Prostate gland (tissue), 2 donors: Measurements from ENCODE around the gene GALNT4. TPM values are rescaled to one million over a fixed set of nuclear protein-coding genes. Genes with fewer than 3 reads are reported as not detected.

Experiments used
- DNase-seq: peaks from one replicate; pipeline ENCODE4 v3.0.0-alpha.2; 2019; ENCODE audit warnings: low spot score
- H3K27ac ChIP-seq, 2 donors: fragments of 200-600 bp; sonication (generic); 2 replicates each; pipeline ENCODE4 v1.5.1; 2017 to 2019
- H3K27me3 ChIP-seq: fragments of 200-600 bp; sonication (generic); replicated peaks from 2 replicates; pipeline ENCODE4 v1.5.1; 2019; ENCODE audit not compliant: insufficient read depth
- H3K36me3 ChIP-seq, 2 donors: fragments of 200-600 bp; sonication (generic); 1 replicate in 1 of 2; 2 replicates in 1 of 2; pipeline versions ENCODE4 v1.5.1 to v1.8.1; 2017 to 2019
- H3K4me1 ChIP-seq: fragments of 200-600 bp; sonication (generic); replicated peaks from 2 replicates; pipeline ENCODE4 v1.5.1; 2019
- H3K4me3 ChIP-seq, 2 donors: fragments of 200-600 bp; sonication (generic); 2 replicates each; pipeline ENCODE4 v1.5.1; 2017 to 2019
- H3K9me3 ChIP-seq: fragments of 200-600 bp; sonication (generic); 2 replicates; pipeline ENCODE4 v1.5.1; 2017
- POLR2A ChIP-seq: fragments of 450-650 bp; IDR thresholded peaks from one replicate; pipeline ENCODE4 v1.6.1; 2016; ENCODE audit warnings: antibody characterized with exemption, mild to moderate bottlenecking
- POLR2AphosphoS5 ChIP-seq: sonication (generic); formaldehyde crosslinking; IDR thresholded peaks from one replicate; pipeline ENCODE4 v1.6.1; 2017; ENCODE audit warnings: antibody characterized with exemption
- WGBS: methylation state at CpG from one replicate; pipeline ENCODE4 v1.1.5; 2018; 5-methylcytosine and 5-hydroxymethylcytosine counted together
- intact Hi-C: fragments of 100-400 bp; cut with DNase I; formaldehyde crosslinking; loops from one replicate; pipeline ENCODE4 v1.14.2; 2022
- total RNA-seq, 2 donors: library from RNA; depleted of rRNA; stranded (reverse); fragments of >200 nt; gene quantifications; one replicate each; pipeline ENCODE4 v1.1.0, GENCODE V29; 2016
- TF ChIP-seq, protein P1 (sequence below), 4 experiments: fragments of 200-600 bp in 2 of 4; fragments of 450-650 bp in 2 of 4; sonication (generic) in 2 of 4; IDR thresholded peaks; 1 replicate in 3 of 4; 2 replicates in 1 of 4; pipeline ENCODE4 v1.5.1; 2016 to 2019; ENCODE audit warnings: antibody characterized with exemption in 4 of 4, mild to moderate bottlenecking in 2 of 4, moderate library complexity in 2 of 4

The GALNT4 gene
- total RNA-seq: 1 to 10 TPM; 4.1 to 8.4 TPM

DNA sequence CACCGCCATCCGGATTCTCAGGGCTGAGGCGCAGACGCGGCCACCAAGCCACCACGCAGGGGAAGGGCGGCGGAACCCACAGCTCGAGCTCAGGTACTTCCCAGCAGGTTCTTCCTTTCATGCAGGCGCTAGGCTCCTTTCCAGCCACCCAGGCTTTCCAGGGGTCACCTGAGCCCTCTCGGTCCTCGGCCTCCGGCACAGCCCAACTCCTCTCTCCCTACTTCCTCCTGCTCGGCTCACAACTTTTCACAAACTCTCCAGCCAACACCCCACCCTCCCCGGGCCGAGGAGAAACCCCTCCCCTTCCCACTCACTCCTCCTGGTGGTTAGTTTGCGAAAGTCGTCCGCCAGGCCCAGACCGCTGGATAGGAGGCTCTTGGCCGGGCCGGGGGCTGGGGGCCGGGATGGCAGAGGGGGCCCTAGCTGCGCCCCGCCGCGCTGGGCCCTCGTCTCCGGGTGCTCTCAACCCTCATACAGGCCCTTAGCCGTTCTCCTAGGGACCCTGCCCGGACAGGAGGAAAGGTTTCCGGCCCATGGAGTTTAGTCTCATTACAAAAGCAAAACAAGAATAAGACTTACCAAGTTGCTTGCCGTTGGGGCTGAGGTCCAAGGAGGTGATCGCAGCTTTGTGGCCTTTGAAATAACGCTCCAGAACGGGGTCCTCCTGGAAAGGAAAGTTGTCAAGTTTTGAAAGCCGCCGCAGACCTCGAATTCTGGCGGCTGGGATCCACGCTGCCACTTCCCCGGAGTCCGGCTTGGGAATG is at the start of gene GALNT4:
TSS of gene GALNT4 (minus strand) at position 256 of the 764 bp plus-strand sequence. CDS start at position 9, 247 bp downstream.
- Histone ChIP-seq H3K36me3 (no peaks in the 10 kb centered on the region), H3K4me1 (no peaks in the 10 kb centered on the region), H3K4me3 (peak within 1 kb of the TSS; percentile 71 to 94), H3K27ac (peak within 1 kb of the TSS; percentile 86 to 88), H3K27me3 (no peaks in the 10 kb centered on the region), H3K9me3 (no peaks in the 10 kb centered on the region)
- TF ChIP-seq POLR2AphosphoS5: peak; percentile 79
- TF ChIP-seq POLR2A: peak; percentile 64
- TF ChIP-seq, protein P1, sequence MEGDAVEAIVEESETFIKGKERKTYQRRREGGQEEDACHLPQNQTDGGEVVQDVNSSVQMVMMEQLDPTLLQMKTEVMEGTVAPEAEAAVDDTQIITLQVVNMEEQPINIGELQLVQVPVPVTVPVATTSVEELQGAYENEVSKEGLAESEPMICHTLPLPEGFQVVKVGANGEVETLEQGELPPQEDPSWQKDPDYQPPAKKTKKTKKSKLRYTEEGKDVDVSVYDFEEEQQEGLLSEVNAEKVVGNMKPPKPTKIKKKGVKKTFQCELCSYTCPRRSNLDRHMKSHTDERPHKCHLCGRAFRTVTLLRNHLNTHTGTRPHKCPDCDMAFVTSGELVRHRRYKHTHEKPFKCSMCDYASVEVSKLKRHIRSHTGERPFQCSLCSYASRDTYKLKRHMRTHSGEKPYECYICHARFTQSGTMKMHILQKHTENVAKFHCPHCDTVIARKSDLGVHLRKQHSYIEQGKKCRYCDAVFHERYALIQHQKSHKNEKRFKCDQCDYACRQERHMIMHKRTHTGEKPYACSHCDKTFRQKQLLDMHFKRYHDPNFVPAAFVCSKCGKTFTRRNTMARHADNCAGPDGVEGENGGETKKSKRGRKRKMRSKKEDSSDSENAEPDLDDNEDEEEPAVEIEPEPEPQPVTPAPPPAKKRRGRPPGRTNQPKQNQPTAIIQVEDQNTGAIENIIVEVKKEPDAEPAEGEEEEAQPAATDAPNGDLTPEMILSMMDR (IDR thresholded peaks at IDR 0.05): peak; percentile 55 to 76 (median 66)
- intact Hi-C loops: loop anchor here (2.0 to 10.0 kb wide), 3 partner anchors 62 to 506 kb away; no protein-coding TSS in a partner anchor
- WGBS: under 1% methylated on average over 43 of the region's 43 CpGs
- peak; percentile 86 for DNase-seq

DNA sequence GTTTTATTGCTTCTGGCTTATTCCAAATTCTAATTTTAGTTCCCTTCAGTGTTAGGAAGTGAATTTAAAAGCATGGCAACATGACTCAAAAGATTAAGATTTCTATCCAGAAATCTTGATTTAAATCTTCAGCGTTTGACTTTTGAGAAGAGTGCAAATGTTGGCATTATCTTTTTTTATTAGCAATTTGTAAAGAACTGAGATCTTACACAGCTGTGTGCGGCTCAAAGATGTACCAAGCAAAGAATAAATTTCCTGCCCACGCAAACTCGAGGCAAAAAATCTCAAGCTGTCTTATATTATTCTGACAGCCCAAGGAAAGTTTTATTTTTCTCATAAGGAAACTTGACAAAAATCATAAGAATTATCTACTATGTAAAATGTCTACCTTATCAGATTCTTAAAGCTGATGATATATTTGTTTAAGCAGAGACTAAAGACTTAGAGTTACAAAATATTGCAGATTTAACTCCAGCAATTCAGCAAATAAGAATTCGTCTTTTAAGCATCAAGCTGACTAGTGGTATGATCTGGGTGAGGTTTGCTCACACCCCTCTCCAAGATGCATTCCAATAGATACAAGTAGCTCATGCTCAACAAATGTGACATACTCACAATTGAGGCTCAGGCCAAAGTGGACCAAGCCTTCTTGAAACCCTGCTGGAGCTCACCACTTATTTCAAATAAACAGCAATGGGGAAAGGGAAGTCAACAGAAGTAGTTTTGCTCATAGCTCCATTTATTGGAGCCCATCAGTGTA is 48.6 kb upstream of the GALNT4 start:
- no peaks in the 10 kb centered on the region for H3K36me3 ChIP-seq
- no peak for DNase-seq
- intact Hi-C loops: no loop called here
- no peak overlapping the region for H3K27ac ChIP-seq
- H3K27me3 ChIP-seq: no peaks in the 10 kb centered on the region
- no peak for TF ChIP-seq POLR2AphosphoS5
- H3K9me3 ChIP-seq: no peaks in the 10 kb centered on the region
- WGBS: 66% methylated on average over 5 of the region's 5 CpGs
- no peak overlapping the region for H3K4me3 ChIP-seq
- H3K4me1 ChIP-seq: no peaks in the 10 kb centered on the region

DNA sequence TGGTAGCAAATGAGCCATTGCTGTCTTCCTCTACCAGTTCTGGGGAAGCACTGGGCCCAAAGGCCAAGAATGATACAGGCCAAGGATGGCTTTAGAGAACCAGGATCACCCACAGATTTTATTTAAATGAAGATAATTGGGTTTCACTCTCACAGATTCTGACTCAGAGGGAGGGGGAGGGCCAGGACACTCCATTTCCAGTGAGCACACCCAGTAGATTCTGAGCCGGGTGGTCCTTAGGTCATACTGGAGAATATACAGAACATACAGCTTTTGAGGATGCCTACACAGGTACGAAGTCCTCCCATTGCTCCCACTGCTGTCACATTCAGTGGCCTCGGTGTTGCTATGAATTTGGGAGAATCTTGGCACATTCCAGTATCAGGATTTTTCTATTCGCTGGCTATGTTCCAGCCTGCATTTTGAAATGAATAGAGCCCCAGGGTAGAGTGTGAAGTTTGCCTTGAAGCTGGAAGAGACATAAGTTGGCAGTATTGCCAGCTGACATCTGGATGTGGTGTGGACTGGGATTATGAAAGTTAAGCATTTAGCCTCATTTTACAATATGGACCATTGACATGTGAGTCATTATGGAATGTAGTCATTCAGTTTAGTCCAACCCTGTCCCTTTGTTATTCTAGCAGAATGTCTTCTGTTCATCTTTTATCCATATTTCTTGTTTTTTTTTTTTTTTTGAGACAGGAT is 47.0 kb upstream of the GALNT4 start:
- Histone ChIP-seq H3K27me3 (no peaks in the 10 kb centered on the region), H3K4me1 (no peaks in the 10 kb centered on the region), H3K36me3 (no peaks in the 10 kb centered on the region), H3K27ac (no peak overlapping the region), H3K9me3 (no peaks in the 10 kb centered on the region), H3K4me3 (no peak overlapping the region)
- TF ChIP-seq, protein P1 (IDR thresholded peaks at IDR 0.05): no peak
- no peak for TF ChIP-seq POLR2AphosphoS5
- no peak for TF ChIP-seq POLR2A
- no peak for DNase-seq
- intact Hi-C loops: no loop called here
- WGBS: 92% methylated on average over 4 of the region's 4 CpGs

DNA sequence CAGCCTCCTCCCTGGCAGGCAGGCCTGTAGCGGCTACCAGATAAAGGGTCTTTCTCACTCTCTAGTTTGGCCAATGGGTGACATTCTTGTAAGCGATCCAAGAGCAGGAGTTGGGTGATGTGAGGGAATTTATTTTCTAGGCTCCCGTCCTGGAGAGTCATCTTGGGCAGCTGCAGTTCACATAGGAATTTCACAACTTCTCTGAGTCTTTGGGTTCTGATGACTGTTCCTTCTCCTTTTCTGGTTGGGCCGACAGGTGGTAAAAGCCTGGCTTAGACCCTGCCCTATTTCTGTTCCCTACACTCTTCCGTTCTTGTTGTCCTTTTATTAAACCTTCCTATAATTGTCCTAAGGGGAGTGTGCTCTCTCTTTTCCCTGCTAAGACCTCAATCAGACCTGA is 43.9 kb upstream of the GALNT4 start:
- Histone ChIP-seq H3K4me1 (no peaks in the 10 kb centered on the region), H3K27me3 (no peaks in the 10 kb centered on the region), H3K36me3 (no peaks in the 10 kb centered on the region), H3K4me3 (no peak overlapping the region), H3K27ac (no peak overlapping the region), H3K9me3 (no peaks in the 10 kb centered on the region)
- WGBS: 64% methylated on average over 5 of the region's 5 CpGs
- DNase-seq: no peak
- intact Hi-C loops: no loop called here
- TF ChIP-seq, protein P1 (IDR thresholded peaks at IDR 0.05): no peak
- TF ChIP-seq POLR2A: no peak
- TF ChIP-seq POLR2AphosphoS5: no peak

DNA sequence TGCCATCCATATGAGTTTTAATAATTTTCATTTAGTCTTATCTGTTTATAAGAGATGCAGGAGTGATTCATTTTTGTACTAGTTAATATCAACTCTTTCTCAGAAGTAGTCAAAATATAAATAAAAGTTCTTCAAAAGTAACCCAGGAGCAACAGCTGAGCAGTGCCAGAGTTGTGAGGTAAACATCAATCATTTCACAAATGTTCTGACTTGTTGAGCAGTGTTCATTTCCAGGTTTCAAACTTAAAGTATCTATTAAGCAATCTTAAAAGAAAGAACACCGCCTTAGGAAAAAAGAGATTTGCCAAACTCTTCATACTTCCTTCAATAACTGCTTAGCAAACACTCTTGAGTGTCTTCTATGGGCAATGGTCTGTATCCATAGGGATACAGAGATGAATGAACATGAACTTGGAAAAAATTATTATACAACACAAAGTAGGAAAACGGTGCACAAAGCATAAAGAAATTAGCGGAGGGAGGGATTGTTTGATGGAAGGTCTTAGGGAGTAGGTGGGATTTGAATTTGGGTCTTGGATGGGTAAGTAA is 43.2 kb upstream of the GALNT4 start:
- Histone ChIP-seq H3K4me3 (no peak overlapping the region), H3K36me3 (no peaks in the 10 kb centered on the region), H3K27ac (no peak overlapping the region), H3K4me1 (no peaks in the 10 kb centered on the region), H3K27me3 (no peaks in the 10 kb centered on the region), H3K9me3 (no peaks in the 10 kb centered on the region)
- WGBS: 68% methylated on average over 3 of the region's 3 CpGs
- no peak for DNase-seq
- TF ChIP-seq POLR2AphosphoS5 (no peak), POLR2A (no peak)
- TF ChIP-seq, protein P1 (IDR thresholded peaks at IDR 0.05): no peak
- intact Hi-C loops: no loop called here
